ENCODE data around the gene KANSL1.

KANSL1 gene

GRCh38 chr17:46147296-46147695 lies 45.9 kb downstream of the KANSL1 start:
- TF ChIP-seq CTCF (conservative IDR thresholded peaks at IDR 0.05; ENCODE audit: control insufficient read depth, insufficient read depth, low read depth, low read length) = no peak

GRCh38 chr17:46144246-46144645 lies 49.0 kb downstream of the KANSL1 start:
- H3K4me3 ChIP-seq (ENCODE audit: control insufficient read depth, low read depth, low read length) = no peak overlapping the region
- DNase-seq (ENCODE audit: low read depth) = no peak
- no peak for TF ChIP-seq CTCF (conservative IDR thresholded peaks at IDR 0.05; ENCODE audit: control insufficient read depth, insufficient read depth, low read depth, low read length)

More at GRCh38 chr17:46147296-46147695, 45.9 kb downstream of the KANSL1 start:
- H3K4me3 ChIP-seq (ENCODE audit: control insufficient read depth, low read depth, low read length) = no peak overlapping the region
- no peak for DNase-seq (ENCODE audit: low read depth)

- DNase-seq (ENCODE audit: low read depth) = no peak
- H3K4me3 ChIP-seq (ENCODE audit: control insufficient read depth, low read depth, low read length) = no peak overlapping the region
- TF ChIP-seq CTCF (conservative IDR thresholded peaks at IDR 0.05; ENCODE audit: control insufficient read depth, insufficient read depth, low read depth, low read length) = no peak
Observed at GRCh38 chr17:46143827-46144236, 49.4 kb downstream of the KANSL1 start.

- no peak overlapping the region for H3K4me3 ChIP-seq (ENCODE audit: control insufficient read depth, low read depth, low read length)
- no peak for DNase-seq (ENCODE audit: low read depth)
- no peak for TF ChIP-seq CTCF (conservative IDR thresholded peaks at IDR 0.05; ENCODE audit: control insufficient read depth, insufficient read depth, low read depth, low read length)
Observed at GRCh38 chr17:46141645-46142044, 51.6 kb downstream of the KANSL1 start.

GRCh38 chr17:46140645-46141197 lies 52.5 kb downstream of the KANSL1 start:
- no peak overlapping the region for H3K4me3 ChIP-seq (ENCODE audit: control insufficient read depth, low read depth, low read length)
- TF ChIP-seq CTCF (conservative IDR thresholded peaks at IDR 0.05; ENCODE audit: control insufficient read depth, insufficient read depth, low read depth, low read length) = no peak
- no peak for DNase-seq (ENCODE audit: low read depth)

- H3K4me3 ChIP-seq (ENCODE audit: control insufficient read depth, low read depth, low read length) = no peak overlapping the region
- DNase-seq (ENCODE audit: low read depth) = no peak
- no peak for TF ChIP-seq CTCF (conservative IDR thresholded peaks at IDR 0.05; ENCODE audit: control insufficient read depth, insufficient read depth, low read depth, low read length)
Observed at GRCh38 chr17:46139432-46140210, 53.6 kb downstream of the KANSL1 start.

All from fibroblast of mammary gland (primary cell).